ENCODE results near the gene CMAS.
A peak's percentile ranks its signal among the peaks of the same experiment; 100 is the strongest.
"Not testable (repeated sequence)": the region's sequence is repeated elsewhere in the genome, so short reads cannot be mapped to it uniquely, and the experiment has no call there.

CMAS gene

DNA sequence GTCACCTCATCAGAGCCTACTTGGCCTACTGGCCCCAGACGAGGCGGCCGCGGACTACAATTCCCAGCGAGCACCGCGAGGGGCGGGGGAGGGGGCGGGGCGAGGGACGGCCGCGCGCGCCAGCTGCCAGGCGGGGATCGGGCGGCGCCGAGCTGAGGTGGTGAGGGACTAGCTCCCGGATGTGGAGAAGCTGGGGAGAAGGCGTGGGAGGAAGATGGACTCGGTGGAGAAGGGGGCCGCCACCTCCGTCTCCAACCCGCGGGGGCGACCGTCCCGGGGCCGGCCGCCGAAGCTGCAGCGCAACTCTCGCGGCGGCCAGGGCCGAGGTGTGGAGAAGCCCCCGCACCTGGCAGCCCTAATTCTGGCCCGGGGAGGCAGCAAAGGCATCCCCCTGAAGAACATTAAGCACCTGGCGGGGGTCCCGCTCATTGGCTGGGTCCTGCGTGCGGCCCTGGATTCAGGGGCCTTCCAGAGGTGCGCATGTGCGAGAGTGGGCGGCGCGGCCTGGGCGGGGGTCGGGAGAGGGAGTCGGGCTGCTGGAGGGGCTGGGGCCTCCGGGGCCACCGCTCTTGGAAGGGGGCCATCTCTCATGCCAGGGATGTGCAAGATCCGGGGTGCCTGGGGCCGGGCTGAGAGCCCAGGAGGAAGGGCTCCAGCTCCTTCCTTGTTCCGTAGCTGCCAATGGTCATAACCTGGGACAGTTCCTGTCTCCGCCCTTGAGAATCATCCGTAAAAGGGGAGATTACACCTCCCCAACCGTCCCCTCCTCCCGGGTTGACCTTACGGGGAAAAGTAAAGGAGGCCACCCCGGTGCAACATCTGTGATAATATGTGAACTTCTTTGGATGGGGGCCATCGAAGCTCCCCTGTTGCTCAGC is at the start of gene CMAS:
Gene CMAS, plus strand, starts transcription at position 129 of the 878 bp plus-strand sequence. Its CDS starts 86 bp downstream, at position 215.
- DNase-seq (ENCODE audit: low spot score): peak; percentile 85

- no peak for DNase-seq (ENCODE audit: low spot score)
These were observed 47.7 kb upstream of the CMAS start for GRCh38 chr12:21998295-21998694.

DNA sequence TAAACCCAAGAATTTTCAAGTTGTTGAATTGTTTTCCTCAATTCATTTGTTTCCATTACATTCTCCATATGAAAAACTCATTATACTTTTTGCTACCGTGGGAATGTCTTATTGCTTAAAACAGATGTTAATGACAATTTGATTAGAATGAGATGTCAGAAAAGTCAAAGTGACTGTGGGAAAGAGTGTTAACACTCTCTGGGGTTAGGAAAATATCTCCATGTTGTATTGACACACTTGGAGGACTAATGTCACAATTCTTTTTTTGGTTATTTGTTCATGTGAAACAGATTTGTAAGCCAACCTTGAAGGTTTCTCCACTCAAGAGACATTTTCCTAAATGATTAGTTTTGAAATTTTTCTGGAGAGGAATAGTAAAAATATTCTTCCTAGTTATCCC is 47.2 kb upstream of the CMAS start:
- no peak for DNase-seq (ENCODE audit: low spot score)

GRCh38 chr12:22002430-22002829 is 43.6 kb upstream of the CMAS start:
- no peak for DNase-seq (ENCODE audit: low spot score)

DNA sequence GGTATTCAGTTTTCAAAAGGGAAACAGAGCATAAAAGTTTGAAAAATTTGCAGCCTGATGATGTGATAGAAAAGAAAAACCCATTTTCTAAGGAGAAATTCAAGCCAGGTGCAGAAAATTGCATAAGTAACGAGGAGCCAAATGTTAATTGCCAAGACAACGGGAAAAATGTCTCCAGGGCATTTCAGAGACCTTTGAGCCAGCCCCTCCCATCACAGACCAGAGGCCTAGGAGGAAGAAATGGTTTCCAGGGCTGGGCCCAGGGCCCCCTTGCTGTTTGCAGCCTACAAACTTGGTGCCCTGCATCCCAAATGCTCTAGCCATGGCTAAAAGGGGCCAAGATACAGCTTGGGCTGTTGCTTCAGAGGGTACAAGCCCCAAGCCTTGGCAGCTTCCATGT is 38.2 kb upstream of the CMAS start:
- DNase-seq (ENCODE audit: low spot score): not testable (repeated sequence)

GRCh38 chr12:22008196-22008595 is 37.8 kb upstream of the CMAS start:
- no peak for DNase-seq (ENCODE audit: low spot score)

- no peak for DNase-seq (ENCODE audit: low spot score)
These were observed 31.8 kb upstream of the CMAS start for GRCh38 chr12:22014041-22014782.

- DNase-seq (ENCODE audit: low spot score): no peak
These were observed 31.3 kb upstream of the CMAS start for GRCh38 chr12:22014783-22015144.

DNA sequence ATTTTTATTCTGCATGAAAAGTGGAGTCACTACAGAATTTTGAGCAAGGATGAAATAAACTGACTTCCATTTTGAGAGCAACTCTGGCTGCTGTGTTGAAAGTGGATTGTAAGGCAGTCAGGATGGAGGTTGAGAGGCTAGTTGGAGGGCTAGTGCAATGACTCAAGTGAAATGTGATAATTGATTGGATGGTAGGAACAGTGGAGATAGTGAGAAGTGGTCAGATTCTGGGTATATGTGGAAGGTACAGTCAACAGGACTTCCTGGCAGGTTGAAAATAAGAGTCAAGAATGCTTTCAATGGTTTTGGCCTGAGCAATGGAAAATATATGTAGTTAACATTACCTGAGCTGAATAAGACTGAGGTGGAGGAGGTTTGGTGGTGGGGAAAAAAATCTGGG is 29.0 kb upstream of the CMAS start:
- no peak for DNase-seq (ENCODE audit: low spot score)

DNA sequence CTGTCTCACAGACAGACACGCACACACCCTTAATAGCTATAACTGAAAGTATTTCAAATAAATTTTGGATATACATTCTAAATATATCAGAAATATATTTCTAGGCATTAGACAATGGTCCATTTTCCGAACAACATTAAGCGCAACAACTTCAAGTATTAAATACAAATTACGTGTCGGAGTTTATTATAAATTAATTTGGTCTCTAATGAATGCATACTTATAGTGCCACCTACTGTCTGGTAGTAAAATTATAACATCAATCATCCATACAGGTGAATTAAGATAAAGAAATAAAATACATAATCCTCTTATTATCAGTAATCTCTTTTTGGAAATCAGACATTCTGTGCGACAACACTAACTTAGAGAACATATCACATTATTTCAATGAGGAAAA is 27.2 kb upstream of the CMAS start:
- peak; percentile 55 for DNase-seq (ENCODE audit: low spot score)

DNA sequence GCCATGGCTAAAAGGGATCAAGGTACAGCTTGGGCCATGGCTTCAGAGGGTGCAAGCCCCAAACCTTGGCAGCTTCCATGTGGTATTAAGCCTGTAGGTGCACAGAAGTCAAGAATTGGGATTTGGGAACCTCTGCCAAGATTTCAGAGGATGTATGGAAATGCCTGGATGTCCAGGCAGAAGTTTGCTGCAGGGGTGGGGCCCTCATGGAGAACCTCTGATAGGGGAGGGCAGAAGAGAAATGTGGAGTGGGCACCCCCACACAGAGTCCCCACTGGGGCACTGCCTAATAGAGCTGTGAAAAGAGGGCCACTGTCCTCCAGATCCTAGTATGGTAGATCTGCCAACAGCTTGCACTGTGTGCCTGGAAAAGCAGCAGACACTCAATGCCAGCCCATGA is 22.5 kb upstream of the CMAS start:
- DNase-seq (ENCODE audit: low spot score): not testable (repeated sequence)

- DNase-seq (ENCODE audit: low spot score): no peak
These were observed 16.5 kb upstream of the CMAS start for GRCh38 chr12:22029491-22029890.

- no peak for DNase-seq (ENCODE audit: low spot score)
These were observed 16.0 kb upstream of the CMAS start for GRCh38 chr12:22029991-22030390.

- DNase-seq (ENCODE audit: low spot score): no peak
These were observed 13.3 kb upstream of the CMAS start for GRCh38 chr12:22032732-22033131.

DNA sequence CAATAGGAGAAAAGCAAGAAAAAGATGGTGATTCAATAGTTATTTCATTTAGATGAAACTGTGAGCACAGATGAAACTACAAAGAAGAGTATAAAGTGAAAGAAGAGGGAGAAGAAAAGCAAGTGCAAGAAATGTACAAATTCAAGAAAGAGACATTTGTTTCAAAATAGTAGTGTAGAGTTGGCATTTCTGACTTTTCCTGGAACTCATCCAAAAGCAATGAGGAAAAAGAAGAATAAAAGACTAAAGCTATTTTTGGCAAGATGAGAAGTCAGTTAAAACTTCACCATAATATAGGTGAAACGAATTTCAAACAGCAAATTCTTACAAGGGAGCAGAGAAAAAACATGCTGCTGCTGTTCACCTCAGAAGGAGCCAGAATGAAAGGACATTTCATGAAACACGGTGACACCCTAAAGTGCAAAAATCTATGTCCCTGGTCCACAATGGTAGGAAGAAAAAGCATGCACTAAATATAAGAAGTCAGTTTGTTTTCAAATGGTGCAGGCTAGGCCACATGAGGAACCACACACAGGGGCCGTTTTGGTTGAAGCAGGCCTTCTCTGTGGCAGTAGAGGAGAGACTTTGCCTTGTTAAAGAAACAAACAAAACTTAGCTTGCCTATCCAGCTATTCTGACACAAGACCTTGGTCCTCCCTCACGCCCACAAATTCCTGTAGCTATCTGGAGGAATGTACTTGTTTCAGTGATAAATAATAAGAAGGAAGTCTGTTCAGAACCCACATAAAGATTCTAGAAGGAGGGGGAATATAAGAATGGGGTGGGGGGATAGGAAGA is 11.1 kb upstream of the CMAS start:
- DNase-seq (ENCODE audit: low spot score): no peak

GRCh38 chr12:22037947-22038346 is 8.1 kb upstream of the CMAS start:
- DNase-seq (ENCODE audit: low spot score): no peak

DNA sequence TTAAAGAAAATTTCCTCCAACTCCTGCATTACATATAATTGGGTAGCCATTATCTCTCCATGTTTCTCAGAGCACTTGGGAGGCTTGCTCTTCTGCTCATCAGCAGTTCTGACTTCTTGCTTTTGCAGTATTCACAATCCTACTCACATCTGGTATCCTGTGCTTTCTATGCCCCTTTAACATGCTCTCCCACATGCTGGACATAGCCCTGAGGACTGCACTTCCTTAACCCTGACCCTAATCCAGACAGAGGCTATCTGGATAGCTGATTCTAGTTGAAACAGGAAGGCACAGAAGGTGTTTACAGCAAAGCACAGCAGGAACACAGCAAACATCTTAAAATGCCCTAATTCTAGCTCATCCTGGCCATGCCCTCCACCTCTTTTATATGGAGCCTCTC is 7.3 kb upstream of the CMAS start:
- DNase-seq (ENCODE audit: low spot score): no peak

- no peak for DNase-seq (ENCODE audit: low spot score)
These were observed 6.7 kb upstream of the CMAS start for GRCh38 chr12:22039361-22039760.

GRCh38 chr12:22042976-22043669 is 2.9 kb upstream of the CMAS start:
- DNase-seq (ENCODE audit: low spot score): no peak

DNA sequence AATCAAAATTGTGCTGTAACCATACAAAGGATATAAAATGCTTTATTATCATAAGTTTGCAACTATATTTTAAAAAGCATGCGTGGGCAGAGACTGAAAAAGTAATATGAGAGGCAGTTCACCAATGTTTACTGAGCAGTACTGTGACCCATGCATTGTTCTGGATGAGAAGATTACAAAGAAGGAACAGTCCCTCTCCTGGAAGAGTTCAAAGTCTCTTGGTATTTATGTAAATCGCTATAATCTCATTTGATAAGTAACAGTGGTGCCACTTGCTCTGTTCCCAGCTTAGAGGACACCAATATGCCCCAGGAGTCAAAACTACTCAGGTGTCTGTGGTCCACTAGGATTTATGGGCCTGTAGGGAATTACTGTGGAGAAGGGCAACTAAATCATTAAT is 2.1 kb upstream of the CMAS start:
- no peak for DNase-seq (ENCODE audit: low spot score)

GRCh38 chr12:22044391-22044790 is 1.6 kb upstream of the CMAS start:
- no peak for DNase-seq (ENCODE audit: low spot score)

GRCh38 chr12:22046968-22047390 is 961 bp downstream of the CMAS start:
- DNase-seq (ENCODE audit: low spot score): no peak
